NCI-H1417 treated with DMSO at 0.1 percent for 48 hours (cell line): ENCODE data around the gene HOXC11.

ENCODE experiments used
- DNase-seq: peaks from one replicate; lab custom pipeline; 2025; lab: John Stamatoyannopoulos, UW

The HOXC11 gene

DNA sequence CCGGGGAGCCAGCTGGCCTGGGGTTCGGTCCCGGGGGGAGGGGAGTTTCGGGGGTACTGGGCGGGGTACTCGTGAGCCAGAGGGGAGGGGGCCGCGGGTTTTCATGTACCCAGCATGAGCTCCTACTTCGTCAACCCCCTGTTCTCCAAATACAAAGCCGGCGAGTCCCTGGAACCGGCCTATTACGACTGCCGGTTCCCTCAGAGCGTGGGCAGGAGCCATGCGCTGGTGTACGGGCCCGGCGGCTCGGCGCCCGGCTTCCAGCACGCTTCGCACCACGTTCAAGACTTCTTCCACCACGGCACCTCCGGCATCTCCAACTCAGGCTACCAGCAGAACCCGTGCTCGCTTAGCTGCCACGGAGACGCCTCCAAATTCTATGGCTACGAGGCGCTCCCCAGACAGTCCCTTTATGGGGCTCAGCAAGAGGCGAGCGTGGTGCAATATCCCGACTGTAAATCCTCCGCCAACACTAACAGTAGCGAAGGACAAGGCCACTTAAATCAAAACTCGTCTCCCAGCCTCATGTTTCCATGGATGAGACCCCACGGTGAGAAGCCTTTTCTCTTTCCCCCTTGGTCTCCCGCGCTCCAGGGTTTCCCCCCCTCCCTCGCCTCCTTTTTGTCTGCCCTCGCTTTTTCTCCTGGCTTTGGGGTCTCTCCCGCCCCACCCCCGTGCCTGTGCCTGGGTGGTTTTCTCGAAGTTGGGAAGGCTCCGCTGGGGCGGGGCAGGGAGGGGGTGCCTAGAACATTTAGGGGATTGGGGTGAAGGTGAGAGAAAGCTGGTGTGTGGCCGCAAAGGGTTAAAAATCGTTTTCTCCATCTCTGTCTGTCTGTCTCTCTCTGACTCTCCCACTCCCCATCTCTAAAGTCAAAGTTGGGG is 36.5 kb downstream of the HOXC11 start:
- no peak for DNase-seq

- no peak for DNase-seq
Measured at GRCh38 chr12:54010053-54010971, 37.4 kb downstream of the HOXC11 start.

GRCh38 chr12:54010972-54011664 is 38.2 kb downstream of the HOXC11 start:
- DNase-seq, result no peak

DNA sequence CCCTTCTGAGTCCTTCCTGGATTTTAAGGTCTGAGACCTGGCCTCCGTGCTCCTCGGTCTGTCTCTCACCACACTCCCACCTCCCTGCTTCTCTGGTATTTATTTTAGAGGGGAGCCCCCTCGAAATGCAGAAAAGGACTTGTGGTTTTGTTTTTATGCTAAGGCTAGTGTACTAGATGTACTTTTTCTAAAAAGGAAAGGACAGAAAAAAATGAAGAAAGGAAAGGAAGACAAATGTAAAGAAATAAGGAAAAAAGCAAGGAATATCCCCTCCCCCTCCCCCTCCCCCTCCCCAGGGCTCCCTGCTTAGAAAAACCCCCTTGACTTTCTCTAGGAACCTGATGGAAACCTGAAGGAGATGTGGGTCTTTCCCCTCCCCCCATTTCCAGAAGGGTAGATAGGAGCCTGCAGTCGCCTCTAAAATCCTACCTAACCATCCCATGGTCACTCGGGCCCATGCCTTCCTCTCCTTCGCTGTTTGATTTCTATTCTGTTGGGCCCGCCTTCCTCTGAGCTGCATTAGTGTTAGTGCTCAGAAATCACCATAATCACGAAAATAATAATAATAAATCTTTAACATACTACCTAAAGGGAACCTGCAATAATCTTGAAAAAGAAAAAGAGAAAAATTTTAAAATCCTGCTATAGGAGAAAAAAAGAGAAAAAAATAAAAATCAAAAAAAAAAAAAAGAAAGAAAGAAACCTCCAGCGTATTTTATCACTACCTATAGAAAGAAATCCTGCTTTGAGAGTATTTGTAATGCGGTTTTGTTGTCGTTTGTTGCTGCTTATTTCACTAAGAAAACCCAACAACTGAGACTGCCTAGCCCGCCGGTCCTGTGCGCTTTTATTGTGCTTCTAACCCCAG is 39.0 kb downstream of the HOXC11 start:
- no peak for DNase-seq

GRCh38 chr12:54012631-54013409 is 39.9 kb downstream of the HOXC11 start:
- DNase-seq, result no peak

DNA sequence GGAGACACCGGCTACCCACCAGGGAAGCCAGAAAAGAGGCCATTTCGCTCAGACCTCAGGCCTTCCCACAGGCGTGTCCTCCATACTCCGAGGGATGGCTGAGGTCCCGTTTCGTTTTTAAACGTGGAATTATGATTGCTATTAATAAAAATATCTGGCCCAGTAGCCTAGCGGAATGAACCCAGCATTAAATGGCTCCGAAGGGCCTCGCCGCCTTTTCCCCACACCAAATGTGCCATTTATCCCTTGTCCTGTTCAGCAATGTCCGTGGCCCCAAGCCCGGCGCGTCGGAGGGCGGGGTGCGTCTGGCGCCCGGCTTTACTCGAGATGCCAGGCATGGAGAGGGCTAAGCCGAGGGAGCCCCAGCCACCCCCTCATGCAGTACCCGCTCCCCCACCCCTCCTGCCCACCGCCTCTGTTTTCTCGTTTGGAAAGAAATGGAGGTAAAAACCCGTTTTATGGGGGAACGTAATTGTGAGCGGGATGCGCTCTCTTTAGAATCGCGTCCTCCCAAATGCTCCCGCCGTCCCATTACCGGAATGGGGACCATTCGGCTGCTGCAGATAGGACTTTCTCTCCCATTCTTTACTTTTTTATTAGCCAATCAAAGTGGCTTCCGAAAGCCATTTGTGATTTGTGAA is 41.6 kb downstream of the HOXC11 start:
- no peak for DNase-seq

DNA sequence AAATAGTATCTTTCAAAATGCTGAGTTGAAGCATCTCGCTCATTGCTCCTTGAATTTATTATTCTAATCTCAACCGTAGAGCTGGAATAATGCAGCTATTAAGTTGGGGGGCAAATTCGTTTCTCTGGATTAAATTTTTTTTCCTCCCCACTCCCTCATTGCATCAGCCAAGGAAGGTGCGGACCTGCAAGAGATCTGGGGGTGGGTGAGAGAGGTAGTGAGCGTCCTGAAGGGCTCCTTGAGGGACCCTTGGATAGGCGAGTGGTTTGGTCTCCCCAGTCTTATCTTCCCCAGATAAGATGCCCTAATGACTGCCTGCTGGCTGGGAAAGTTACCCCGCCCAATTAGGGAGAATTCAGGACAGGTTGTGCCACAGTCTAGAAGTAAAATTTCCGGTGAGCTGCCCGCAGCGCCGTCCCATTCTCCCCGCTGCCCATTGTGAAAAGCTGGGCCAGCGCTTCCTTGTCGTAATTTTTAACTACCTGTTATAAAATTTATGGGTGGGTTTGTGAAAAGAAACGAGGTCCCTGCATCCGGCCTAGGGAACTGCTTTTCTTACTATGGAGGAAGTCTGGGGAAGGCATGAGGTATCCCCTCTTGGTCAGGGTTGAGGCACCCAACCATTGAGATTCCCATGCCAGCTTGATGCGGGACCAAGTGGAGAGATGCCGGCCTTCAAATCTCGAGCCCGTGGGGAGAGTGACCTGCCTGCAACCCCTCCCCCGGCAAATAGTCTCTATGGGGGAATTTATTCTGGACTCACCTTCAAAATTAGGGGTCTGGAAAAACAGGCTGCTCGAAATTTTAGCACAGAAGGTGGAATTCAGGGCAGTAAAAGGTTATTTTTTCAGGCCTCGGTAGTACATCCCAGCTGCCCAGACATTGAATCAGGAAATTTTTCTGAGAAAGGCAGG is 42.3 kb downstream of the HOXC11 start:
- DNase-seq, result no peak

GRCh38 chr12:54016051-54016450 is 43.1 kb downstream of the HOXC11 start:
- DNase-seq, result no peak

- DNase-seq, result no peak
Measured at GRCh38 chr12:54016478-54016964, 43.6 kb downstream of the HOXC11 start.

DNA sequence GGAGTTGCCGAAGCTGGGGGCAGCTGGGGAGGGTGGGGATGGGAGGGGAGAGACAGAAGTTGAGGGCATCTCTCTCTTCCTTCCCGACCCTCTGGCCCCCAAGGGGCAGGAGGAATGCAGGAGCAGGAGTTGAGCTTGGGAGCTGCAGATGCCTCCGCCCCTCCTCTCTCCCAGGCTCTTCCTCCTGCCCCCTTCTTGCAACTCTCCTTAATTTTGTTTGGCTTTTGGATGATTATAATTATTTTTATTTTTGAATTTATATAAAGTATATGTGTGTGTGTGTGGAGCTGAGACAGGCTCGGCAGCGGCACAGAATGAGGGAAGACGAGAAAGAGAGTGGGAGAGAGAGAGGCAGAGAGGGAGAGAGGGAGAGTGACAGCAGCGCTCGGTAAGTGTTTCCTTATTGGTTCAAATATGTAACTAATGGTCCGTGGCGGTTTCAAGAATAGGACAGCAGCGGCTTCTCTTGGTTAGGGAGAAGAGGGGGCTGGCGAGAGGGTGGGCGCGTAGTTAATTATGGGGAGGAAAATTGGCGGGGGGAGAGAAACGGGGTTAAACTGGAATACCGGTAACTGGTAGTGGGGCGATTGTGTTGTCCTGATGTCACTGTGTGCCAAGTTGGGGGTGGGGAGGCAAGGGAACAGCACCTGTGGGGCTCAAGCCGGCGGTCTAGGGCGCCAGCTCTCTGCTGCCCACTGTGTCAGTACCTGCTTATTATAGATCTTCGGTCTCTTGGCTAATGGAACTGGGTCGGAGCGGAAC is 44.3 kb downstream of the HOXC11 start:
- DNase-seq, result peak; percentile 90

DNA sequence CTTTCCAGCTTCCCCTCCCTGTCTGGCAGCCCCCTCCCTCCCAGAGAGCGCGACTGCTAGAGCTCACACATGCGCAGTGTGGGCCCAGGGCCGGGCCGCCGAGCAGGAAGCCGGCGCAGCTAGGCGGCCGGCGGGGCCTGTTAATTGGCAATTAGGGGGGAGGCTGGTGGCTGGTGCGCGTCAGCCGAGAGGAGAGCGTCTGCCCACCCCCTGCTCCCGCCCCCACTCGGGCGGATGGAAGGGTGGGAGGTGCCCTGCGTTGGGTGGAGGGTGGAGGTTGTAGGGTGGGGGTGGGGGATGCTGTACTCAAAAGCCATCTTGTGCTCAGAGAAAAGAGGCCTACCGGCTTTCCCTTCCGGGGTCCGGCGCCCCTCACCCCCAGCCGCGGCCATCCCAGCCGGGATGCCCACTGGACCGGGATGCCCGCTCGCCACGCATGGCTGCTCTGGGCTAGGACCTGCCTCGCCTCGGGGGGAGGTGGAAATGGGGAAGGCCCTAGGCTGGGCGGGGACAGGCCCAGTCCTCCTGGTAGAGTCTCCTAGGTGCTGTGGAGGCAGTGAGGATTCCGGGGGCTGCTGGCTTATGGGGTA is 45.0 kb downstream of the HOXC11 start:
- peak; percentile 91 for DNase-seq

DNA sequence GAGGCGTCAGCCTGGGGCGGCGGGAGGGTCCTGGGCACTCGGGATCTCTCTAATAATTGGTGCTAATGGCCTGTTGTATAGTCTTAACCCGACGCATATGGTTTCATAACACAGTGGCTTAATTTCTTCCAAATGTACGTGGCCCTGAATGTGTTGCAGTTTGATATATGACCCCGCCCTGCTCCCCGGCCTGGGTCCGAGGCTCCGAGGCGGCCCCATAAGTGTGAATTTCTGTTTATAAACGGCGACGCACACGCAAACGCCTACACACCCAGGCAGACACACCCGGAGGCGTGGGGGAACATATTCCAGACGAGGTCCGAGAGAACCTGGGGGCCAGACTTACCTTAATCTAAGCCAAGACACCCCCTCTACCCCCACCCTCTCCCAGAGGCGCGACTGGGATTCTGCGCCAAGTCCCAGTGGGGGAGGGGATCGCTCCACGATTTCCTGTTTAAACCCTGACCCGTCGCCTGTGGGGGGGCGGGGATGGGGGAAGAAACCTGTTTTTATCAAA is 45.6 kb downstream of the HOXC11 start:
- DNase-seq, result no peak

- DNase-seq, result no peak
Measured at GRCh38 chr12:54019091-54019811, 46.3 kb downstream of the HOXC11 start.

- no peak for DNase-seq
Measured at GRCh38 chr12:54019924-54020590, 47.1 kb downstream of the HOXC11 start.

- DNase-seq, result no peak
Measured at GRCh38 chr12:54020591-54021405, 47.9 kb downstream of the HOXC11 start.
